Measurements from ENCODE around the gene TNS2. TPM values are rescaled to one million over a fixed set of nuclear protein-coding genes. Genes with fewer than 3 reads are reported as not detected.
"Not testable (repeated sequence)": the region's sequence is repeated elsewhere in the genome, so short reads cannot be mapped to it uniquely, and the experiment has no call there.

TNS2 gene
- total RNA-seq, 4 donors from 2014 or later, result 108 to 323 (median 182) TPM

GRCh38 chr12:53031616-53032015, 18.2 kb upstream of the TNS2 start:
- H3K27ac ChIP-seq, result no peak overlapping the region
- H3K9me3 ChIP-seq, result no peaks in the 10 kb centered on the region
- peaks cover 8 to 97% of the 10 kb centered on the region in 2 donors for H3K36me3 ChIP-seq
- H3K4me1 ChIP-seq, result no peaks in the 10 kb centered on the region
- H3K4me3 ChIP-seq, result no peak overlapping the region
- no peak for ATAC-seq
- no peaks in the 10 kb centered on the region for H3K27me3 ChIP-seq
- TF ChIP-seq EP300 (IDR thresholded peaks at IDR 0.05) (no peak), POLR2AphosphoS5 (IDR thresholded peaks at IDR 0.05) (no peak)
- TF ChIP-seq, protein P1, sequence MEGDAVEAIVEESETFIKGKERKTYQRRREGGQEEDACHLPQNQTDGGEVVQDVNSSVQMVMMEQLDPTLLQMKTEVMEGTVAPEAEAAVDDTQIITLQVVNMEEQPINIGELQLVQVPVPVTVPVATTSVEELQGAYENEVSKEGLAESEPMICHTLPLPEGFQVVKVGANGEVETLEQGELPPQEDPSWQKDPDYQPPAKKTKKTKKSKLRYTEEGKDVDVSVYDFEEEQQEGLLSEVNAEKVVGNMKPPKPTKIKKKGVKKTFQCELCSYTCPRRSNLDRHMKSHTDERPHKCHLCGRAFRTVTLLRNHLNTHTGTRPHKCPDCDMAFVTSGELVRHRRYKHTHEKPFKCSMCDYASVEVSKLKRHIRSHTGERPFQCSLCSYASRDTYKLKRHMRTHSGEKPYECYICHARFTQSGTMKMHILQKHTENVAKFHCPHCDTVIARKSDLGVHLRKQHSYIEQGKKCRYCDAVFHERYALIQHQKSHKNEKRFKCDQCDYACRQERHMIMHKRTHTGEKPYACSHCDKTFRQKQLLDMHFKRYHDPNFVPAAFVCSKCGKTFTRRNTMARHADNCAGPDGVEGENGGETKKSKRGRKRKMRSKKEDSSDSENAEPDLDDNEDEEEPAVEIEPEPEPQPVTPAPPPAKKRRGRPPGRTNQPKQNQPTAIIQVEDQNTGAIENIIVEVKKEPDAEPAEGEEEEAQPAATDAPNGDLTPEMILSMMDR (IDR thresholded peaks at IDR 0.05), result no peak
- 77 to 84% methylated on average over 3 of the region's 3 CpGs for WGBS, 2 donors (ENCODE audit: low coverage in 1 of 2)

DNA sequence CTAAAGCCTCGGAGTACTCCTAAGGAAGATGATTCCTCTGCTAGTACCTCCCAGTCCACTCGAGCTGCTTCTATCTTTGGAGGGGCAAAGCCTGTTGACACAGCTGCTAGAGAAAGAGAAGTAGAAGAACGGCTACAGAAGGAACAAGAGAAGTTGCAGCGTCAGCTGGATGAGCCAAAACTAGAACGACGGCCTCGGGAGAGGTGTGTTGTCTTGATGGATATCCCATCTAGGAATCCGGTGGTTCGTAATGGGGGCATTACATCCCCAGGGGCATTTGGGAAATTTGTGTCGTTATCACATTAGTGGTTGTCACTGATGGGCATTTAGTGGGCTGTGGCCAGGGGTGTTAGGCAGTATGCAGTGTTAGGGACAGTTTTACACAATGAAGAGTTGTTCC, 16.0 kb upstream of the TNS2 start:
- H3K27me3 ChIP-seq, H3K9me3 ChIP-seq, H3K4me3 ChIP-seq, ATAC-seq: not testable (repeated sequence)
- H3K4me1 ChIP-seq, result peaks cover under 1 to 13% (median 7%) of the 10 kb centered on the region in 3 donors
- peak overlapping the region in 1 of 4 donors; percentile 0 for H3K27ac ChIP-seq
- WGBS, 2 donors (ENCODE audit: low coverage in 1 of 2), result 65% methylated on average over 6 of the region's 10 CpGs; no CpG with 5 or more reads in 1 of the 2 donors
- H3K36me3 ChIP-seq, result peaks cover 8 to 95% of the 10 kb centered on the region in 2 donors

GRCh38 chr12:53034459-53034858, 15.4 kb upstream of the TNS2 start:
- Histone ChIP-seq H3K36me3 (peaks cover 11 to 91% of the 10 kb centered on the region in 2 donors), H3K9me3 (no peaks in the 10 kb centered on the region), H3K27me3 (no peaks in the 10 kb centered on the region), H3K4me3 (no peak overlapping the region), H3K27ac (peak overlapping the region in 1 of 4 donors; percentile 0), H3K4me1 (peaks cover 2 to 19% (median 12%) of the 10 kb centered on the region in 3 donors)
- 59 to 71% methylated on average over 8 of the region's 8 CpGs for WGBS, 2 donors (ENCODE audit: low coverage in 1 of 2)
- no peak for ATAC-seq
- TF ChIP-seq POLR2AphosphoS5 (IDR thresholded peaks at IDR 0.05) (no peak), EP300 (IDR thresholded peaks at IDR 0.05) (no peak), POLR2A (IDR thresholded peaks at IDR 0.05) (no peak)
- TF ChIP-seq, protein P1 (IDR thresholded peaks at IDR 0.05), result no peak

DNA sequence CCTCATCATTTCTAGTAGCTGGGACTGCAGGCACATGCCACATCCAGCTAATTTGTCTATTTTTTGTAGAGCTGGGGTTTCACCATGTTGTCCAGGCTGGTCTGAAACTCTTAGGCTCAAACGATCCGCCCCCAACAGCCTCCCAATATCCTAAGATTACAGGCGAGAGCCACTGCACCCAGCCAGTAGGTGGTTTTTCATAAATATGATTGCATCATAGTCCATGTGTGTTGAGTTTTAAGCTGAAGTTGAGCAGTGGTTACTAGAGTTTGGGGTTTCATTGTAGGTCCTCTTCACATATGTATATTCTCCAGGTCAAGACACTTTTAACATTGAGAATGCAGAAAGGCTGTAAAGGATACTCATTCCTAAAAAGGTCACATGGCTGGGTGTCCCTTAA, 13.1 kb upstream of the TNS2 start:
- H3K27me3 ChIP-seq, result no peaks in the 10 kb centered on the region
- TF ChIP-seq, protein P1 (IDR thresholded peaks at IDR 0.05), result no peak
- TF ChIP-seq POLR2AphosphoS5 (IDR thresholded peaks at IDR 0.05) (no peak), POLR2A (IDR thresholded peaks at IDR 0.05) (no peak), EP300 (IDR thresholded peaks at IDR 0.05) (no peak)
- no peak overlapping the region for H3K4me3 ChIP-seq
- H3K27ac ChIP-seq, result peak overlapping the region in 1 of 4 donors; percentile 82
- WGBS, 2 donors (ENCODE audit: low coverage in 1 of 2), result 84% methylated on average over 3 of the region's 3 CpGs; no CpG with 5 or more reads in 1 of the 2 donors
- no peak for ATAC-seq
- H3K9me3 ChIP-seq, result no peaks in the 10 kb centered on the region
- peaks cover 11 to 91% of the 10 kb centered on the region in 2 donors for H3K36me3 ChIP-seq
- peaks cover 2 to 24% (median 12%) of the 10 kb centered on the region in 3 donors for H3K4me1 ChIP-seq

DNA sequence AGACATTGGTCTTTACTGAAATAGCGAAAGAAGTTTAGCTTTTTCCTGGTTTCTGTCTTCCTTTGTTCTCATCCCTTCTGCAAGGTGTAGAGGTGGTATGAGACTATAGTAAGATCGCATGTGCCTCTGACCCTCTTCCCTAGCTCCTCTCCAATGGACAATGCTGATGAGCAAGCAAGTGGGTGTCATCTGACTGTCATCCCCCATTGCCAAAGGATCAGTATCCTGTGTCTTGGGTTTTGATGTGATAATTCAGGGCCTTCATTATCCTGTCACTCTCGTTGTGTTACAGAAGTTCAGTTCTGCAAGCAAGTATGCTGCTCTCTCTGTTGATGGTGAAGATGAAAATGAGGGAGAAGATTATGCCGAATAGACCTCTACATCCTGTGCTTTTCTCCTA, 10.0 kb upstream of the TNS2 start:
- H3K4me1 ChIP-seq, result peaks cover 2 to 52% (median 22%) of the 10 kb centered on the region in 3 donors
- peak overlapping the region in 3 of 4 donors; percentile 82 to 94 (median 84) for H3K27ac ChIP-seq
- H3K36me3 ChIP-seq, result peaks cover 4 to 74% of the 10 kb centered on the region in 2 donors
- TF ChIP-seq POLR2A (IDR thresholded peaks at IDR 0.05) (no peak), POLR2AphosphoS5 (IDR thresholded peaks at IDR 0.05) (no peak), EP300 (IDR thresholded peaks at IDR 0.05) (no peak)
- TF ChIP-seq, protein P1 (IDR thresholded peaks at IDR 0.05), result no peak
- no peak overlapping the region for H3K4me3 ChIP-seq
- H3K9me3 ChIP-seq, result no peaks in the 10 kb centered on the region
- H3K27me3 ChIP-seq, result no peaks in the 10 kb centered on the region
- ATAC-seq, result no peak
- WGBS, 2 donors (ENCODE audit: low coverage in 1 of 2), result 74 to 100% methylated on average over 2 to 4 of the region's 4 CpGs
